OCI-LY7 (cell line): ENCODE data around the gene UMAD1.

Experiments used
- CTCF ChIP-seq: fragments of 200-600 bp; sonication (generic); conservative IDR thresholded peaks from 2 replicates; pipeline ENCODE4 v1.5.1; 2014; ENCODE audit warnings: mild to moderate bottlenecking, antibody characterized with exemption, low read length, moderate library complexity, mixed read lengths
- EZH2phosphoT487 ChIP-seq: fragments of 200-600 bp; sonication (generic); IDR thresholded peaks from 2 replicates; pipeline ENCODE4 v1.6.1; 2018; ENCODE audit warnings: low read depth, borderline replicate concordance, mild to moderate bottlenecking, mixed run types, antibody characterized with exemption, low read length, moderate library complexity, mixed read lengths

DNA sequence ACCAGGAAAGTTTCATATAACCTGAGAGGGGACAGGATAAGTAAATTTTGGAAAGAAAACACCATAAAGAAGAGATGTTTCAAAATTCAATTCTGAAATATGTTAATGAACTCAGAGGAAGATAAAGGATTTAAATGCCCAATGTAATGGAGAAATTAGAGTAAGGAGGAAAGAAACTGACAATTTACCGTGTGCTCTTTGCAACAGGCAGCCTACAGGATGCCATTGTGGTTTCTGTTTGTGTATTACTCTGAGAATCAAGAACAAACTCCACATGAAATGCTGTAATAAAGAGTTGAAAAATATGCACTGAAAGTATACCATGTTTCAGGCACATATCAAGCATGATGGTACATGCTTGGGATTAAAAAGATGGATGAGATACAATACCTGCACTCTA, 283.3 kb downstream of the UMAD1 start:
- TF ChIP-seq CTCF (no peak), EZH2phosphoT487 (no peak)
